K562 (cell line): Measurements from ENCODE around the gene VGLL4. TPM values are rescaled to one million over a fixed set of nuclear protein-coding genes. Genes with fewer than 3 reads are reported as not detected.

ENCODE experiments used
- ATAC-seq: fragments of 200-7000 bp; cut with Tn5 transposase; 3 replicates; pipeline ENCODE4 v1.9.1; 2020; ENCODE audit warnings: moderate library complexity
- BruUV-seq: library from RNA; stranded (reverse); fragments of 400-500 nt; replicated peaks from 2 replicates; lab custom pipeline; 2021; lab: Mats Ljungman, UMichigan
- CTCF ChIA-PET: fragments of 300-600 bp; formaldehyde crosslinking; extraction: SDS; loops from one replicate; lab custom pipeline; 2021; ENCODE audit warnings: low intra/inter-chr PET ratio; lab: Yijun Ruan, JAX
- POLR2A ChIA-PET: fragments of 300-600, 350-650 bp; sonication (Branson Sonifier 250); formaldehyde crosslinking; extraction: SDS; loops from one replicate; lab custom pipeline; 2021; ENCODE audit warnings: antibody characterized with exemption, inconsistent platforms; lab: Yijun Ruan, JAX
- DNase-seq, 4 experiments: peaks; one replicate each; pipeline versions ENCODE4 v3.0.0 to v3.0.0-alpha.2; 2011 to 2018; ENCODE audit warnings: low spot score in 3 of 4, mixed read lengths in 3 of 4; ENCODE audit errors: extremely low read depth in 1 of 4
- FAIRE-seq: peaks from 2 replicates; lab custom pipeline; 2011; peaks lifted over from hg19 to GRCh38; lab: Jason Lieb, UNC
- H2AFZ ChIP-seq: 2 replicates; pipeline ENCODE4 v1.6.0; 2011; ENCODE audit warnings: low read depth, low read length, control low read depth, inconsistent platforms
- H3K27ac ChIP-seq: fragments of 200-600 bp; 3 replicates; pipeline ENCODE4 v1.8.0; 2011; ENCODE audit warnings: low read depth, mild to moderate bottlenecking, control low read depth, inconsistent platforms, low read length, moderate library complexity, mixed read lengths; ENCODE audit errors: extremely low read depth
- H3K27me3 ChIP-seq, 2 experiments: fragments of 300-600 bp in 1 of 2; 2 replicates in 1 of 2; 3 replicates in 1 of 2; pipeline versions ENCODE4 v1.6.0 to v1.8.0; 2011; ENCODE audit warnings: inconsistent platforms in 2 of 2, low read length in 2 of 2, mild to moderate bottlenecking in 1 of 2, mixed read lengths in 1 of 2, moderate library complexity in 1 of 2; ENCODE audit not compliant: control insufficient read depth in 2 of 2, insufficient read depth in 2 of 2
- H3K36me3 ChIP-seq: fragments of 300-600 bp; 3 replicates; pipeline ENCODE4 v1.8.0; 2011; ENCODE audit warnings: mild to moderate bottlenecking, low read length, inconsistent platforms; ENCODE audit not compliant: control insufficient read depth, insufficient read depth
- H3K4me1 ChIP-seq, 2 experiments: fragments of 200-600 bp in 1 of 2; replicated peaks in 1 of 2; 2 replicates in 1 of 2; 3 replicates in 1 of 2; pipeline versions ENCODE4 v1.5.1 to v1.8.0; 2011; ENCODE audit warnings: inconsistent platforms in 2 of 2, low read length in 2 of 2, mild to moderate bottlenecking in 1 of 2, mixed read lengths in 1 of 2, moderate library complexity in 1 of 2; ENCODE audit not compliant: control insufficient read depth in 2 of 2, insufficient read depth in 2 of 2
- H3K4me2 ChIP-seq: 2 replicates; pipeline ENCODE4 v1.6.1; 2011; ENCODE audit warnings: low read length, control low read depth, inconsistent platforms, mixed read lengths; ENCODE audit not compliant: insufficient read depth
- H3K4me3 ChIP-seq: fragments of 200-600 bp; sonication (generic), shearing (Covaris generic); 2 replicates; pipeline ENCODE4 v1.5.1; 2016; ENCODE audit warnings: control low read depth, inconsistent platforms
- H3K79me2 ChIP-seq: fragments of 200-600 bp; 3 replicates; pipeline ENCODE4 v1.8.0; 2011; ENCODE audit warnings: low read length, inconsistent platforms; ENCODE audit not compliant: control insufficient read depth, insufficient read depth
- H3K9ac ChIP-seq, 2 experiments: 2 replicates each; pipeline versions ENCODE4 v1.6.0 to v1.6.1; 2011; ENCODE audit warnings: low read depth in 2 of 2, low read length in 2 of 2, control low read depth in 1 of 2, inconsistent platforms in 1 of 2, mild to moderate bottlenecking in 1 of 2, mixed read lengths in 1 of 2; ENCODE audit not compliant: insufficient read depth in 1 of 2
- H3K9me1 ChIP-seq: one replicate; pipeline ENCODE4 v1.6.0; 2011; ENCODE audit warnings: inconsistent platforms, mild to moderate bottlenecking, low read length, moderate library complexity; ENCODE audit not compliant: control insufficient read depth, insufficient read depth
- H3K9me3 ChIP-seq: replicated peaks from 2 replicates; pipeline ENCODE4 v1.5.1; 2011; ENCODE audit warnings: low read depth, low read length, inconsistent platforms; ENCODE audit not compliant: control insufficient read depth, insufficient read depth
- H4K20me1 ChIP-seq: replicated peaks from 2 replicates; pipeline ENCODE4 v1.6.1; 2011; ENCODE audit warnings: low read length, inconsistent platforms, mixed read lengths; ENCODE audit not compliant: control insufficient read depth, insufficient read depth
- CHD2 ChIP-seq: IDR thresholded peaks from 2 replicates; pipeline ENCODE4 v1.6.1; 2011; ENCODE audit warnings: low read depth, low read length
- IFI16 ChIP-seq: fragments of 250-450 bp; sonication (Bioruptor Pico); IDR thresholded peaks from 2 replicates; pipeline ENCODE4 v2.1.2; 2022; ENCODE audit warnings: mild to moderate bottlenecking, inconsistent platforms
- PRMT5 ChIP-seq: sonication (generic); formaldehyde crosslinking; IDR thresholded peaks from 2 replicates; pipeline ENCODE4 v1.5.0; 2020; ENCODE audit warnings: missing genetic modification reagents
- RAD21 ChIP-seq, 2 experiments: fragments of 250-450 bp in 1 of 2; fragments of 450-650 bp in 1 of 2; sonication (Bioruptor Pico) in 1 of 2; formaldehyde crosslinking in 1 of 2; IDR thresholded peaks in 1 of 2; conservative IDR thresholded peaks in 1 of 2; 2 replicates each; pipeline versions ENCODE4 v1.4.0 to v1.8.0; 2020 to 2022; ENCODE audit warnings: mild to moderate bottlenecking in 2 of 2, moderate library complexity in 1 of 2
- WGBS: fragments of 100-300 bp; shearing (Covaris generic); methylation state at CpG from one replicate; pipeline ENCODE4 v1.1.6; 2016; ENCODE audit warnings: low coverage, mixed read lengths; ENCODE audit not compliant: insufficient coverage; ENCODE audit errors: missing lambda C conversion rate; 5-methylcytosine and 5-hydroxymethylcytosine counted together
- in situ Hi-C: fragments of 300-500 bp; cut with MboI; formaldehyde crosslinking; loops from 4 replicates; pipeline ENCODE4 v1.15.0; 2018; ENCODE audit warnings: inconsistent platforms, mixed read lengths
- intact Hi-C: fragments of 100-400 bp; cut with micrococcal nuclease; formaldehyde crosslinking; loops from 2 replicates; pipeline ENCODE4 v1.14.2; 2022
- polyA plus RNA-seq, 8 experiments: library from polyadenylated mRNA; depleted of rRNA in 4 of 8; stranded (reverse) in 5 of 8; unstranded in 3 of 8; fragments of >200 nt; fragmentation: Nextera tagmentation in 2 of 8; fragmentation: Illumina TruSeq in 1 of 8; extraction: Ambion mirVana in 2 of 8; extraction: Trizol in 1 of 8; gene quantifications; 2 replicates each; pipeline versions ENCODE4 v1.2.1 to v1.2.3, GENCODE V29; 2011 to 2014; ENCODE audit warnings: inconsistent platforms in 1 of 8, missing spikeins in 1 of 8
- total RNA-seq, 7 experiments: library from RNA; depleted of rRNA in 6 of 7; stranded (reverse); fragments of >200 nt in 6 of 7; fragmentation: Illumina TruSeq in 2 of 7; extraction: Trizol in 2 of 7; gene quantifications; 2 replicates each; pipeline versions ENCODE4 v1.2.1 to v1.2.3, GENCODE V29; 2011 to 2021; ENCODE audit warnings: low replicate concordance in 1 of 7
- TF ChIP-seq, protein P1 (sequence below), 3 experiments: IDR thresholded peaks in 2 of 3; conservative IDR thresholded peaks in 1 of 3; 2 replicates each; pipeline ENCODE4 v1.5.1; 2011 to 2012; ENCODE audit warnings: low read length in 3 of 3, mild to moderate bottlenecking in 3 of 3, control low read depth in 2 of 3, improper control_type of control experiment in 1 of 3, inconsistent platforms in 1 of 3, low read depth in 1 of 3, mixed read lengths in 1 of 3, moderate library complexity in 1 of 3; ENCODE audit not compliant: insufficient read depth in 2 of 3

Gene VGLL4
- total and polyA plus RNA-seq, 9 of the 15 experiments (the other 6 are each of a cell fraction or from before 2014, with no cell fraction given): 0.27 to 10.9 (median 8.6) TPM

DNA sequence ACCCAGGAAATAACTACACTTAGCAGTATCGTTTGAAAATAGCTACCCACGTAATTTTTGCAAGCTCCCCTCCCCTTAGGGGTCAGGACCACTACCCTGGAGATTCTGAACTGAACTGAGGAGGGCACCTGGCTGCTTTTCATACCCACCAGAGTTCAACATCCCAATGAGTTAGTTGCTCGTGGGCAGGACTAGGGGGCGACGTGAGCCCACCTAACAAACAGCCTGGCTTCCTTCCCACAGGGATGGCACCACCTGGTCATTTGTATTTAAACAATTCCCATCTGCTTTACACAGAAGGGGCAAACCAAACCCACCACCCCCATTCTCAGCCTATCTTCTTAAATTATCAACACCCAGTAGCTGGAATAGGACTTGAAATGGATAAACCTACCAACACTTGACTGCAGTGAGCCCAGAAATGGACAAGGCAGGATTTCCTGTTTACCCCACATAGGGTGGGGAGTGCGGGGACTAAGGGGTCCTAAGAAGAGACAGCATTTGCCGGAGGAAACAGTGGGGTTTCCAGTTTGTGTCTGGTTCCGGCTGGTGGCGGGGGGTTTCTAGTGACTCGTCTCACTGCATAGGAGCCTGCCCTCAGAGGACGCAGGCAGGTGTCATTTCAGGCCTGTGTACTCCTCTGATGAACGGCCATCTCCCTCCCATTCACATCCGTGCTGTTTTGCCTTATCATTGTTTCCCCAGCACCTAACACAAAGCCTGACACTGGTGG is 11.6 kb upstream of the VGLL4 start (continued):
- TF ChIP-seq, protein P1, sequence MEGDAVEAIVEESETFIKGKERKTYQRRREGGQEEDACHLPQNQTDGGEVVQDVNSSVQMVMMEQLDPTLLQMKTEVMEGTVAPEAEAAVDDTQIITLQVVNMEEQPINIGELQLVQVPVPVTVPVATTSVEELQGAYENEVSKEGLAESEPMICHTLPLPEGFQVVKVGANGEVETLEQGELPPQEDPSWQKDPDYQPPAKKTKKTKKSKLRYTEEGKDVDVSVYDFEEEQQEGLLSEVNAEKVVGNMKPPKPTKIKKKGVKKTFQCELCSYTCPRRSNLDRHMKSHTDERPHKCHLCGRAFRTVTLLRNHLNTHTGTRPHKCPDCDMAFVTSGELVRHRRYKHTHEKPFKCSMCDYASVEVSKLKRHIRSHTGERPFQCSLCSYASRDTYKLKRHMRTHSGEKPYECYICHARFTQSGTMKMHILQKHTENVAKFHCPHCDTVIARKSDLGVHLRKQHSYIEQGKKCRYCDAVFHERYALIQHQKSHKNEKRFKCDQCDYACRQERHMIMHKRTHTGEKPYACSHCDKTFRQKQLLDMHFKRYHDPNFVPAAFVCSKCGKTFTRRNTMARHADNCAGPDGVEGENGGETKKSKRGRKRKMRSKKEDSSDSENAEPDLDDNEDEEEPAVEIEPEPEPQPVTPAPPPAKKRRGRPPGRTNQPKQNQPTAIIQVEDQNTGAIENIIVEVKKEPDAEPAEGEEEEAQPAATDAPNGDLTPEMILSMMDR (IDR thresholded peaks at IDR 0.05 in 2 of 3, conservative IDR thresholded peaks at IDR 0.05 in 1 of 3; ENCODE audit: insufficient read depth in 2 of 3, low read depth in 1 of 3, low read length in 3 of 3): peak; percentile 42 to 50 (median 44)
- TF ChIP-seq PRMT5 (CRISPR knock-in tag) (no peak), RAD21 (CRISPR knock-in tag; conservative IDR thresholded peaks at IDR 0.05 in 1 of 2, IDR thresholded peaks at IDR 0.05 in 1 of 2) (peak in 1 of 2 experiments; percentile 56; a peak in 2 of 4 replicates)
- TF ChIP-seq, all 486 proteins: peak for 3

DNA sequence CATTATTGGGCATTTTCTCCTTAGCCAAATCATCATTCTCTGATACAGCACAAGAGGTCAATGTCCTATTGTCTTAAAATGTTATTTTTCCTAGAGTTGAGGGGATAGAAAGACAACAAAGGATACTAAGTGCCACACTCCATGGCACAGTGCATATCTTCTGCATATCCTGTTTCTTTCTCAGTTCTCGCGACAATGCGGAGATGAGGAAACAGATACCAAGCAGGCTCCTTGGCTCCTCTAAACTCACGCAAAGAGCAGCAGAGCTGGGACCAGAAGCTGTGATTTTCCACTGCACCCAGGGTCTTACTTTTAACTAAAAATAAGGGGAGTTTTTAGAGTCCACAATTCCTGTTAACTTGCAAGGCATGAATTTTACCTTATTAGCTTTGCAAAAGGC is 10.5 kb upstream of the VGLL4 start:
- Histone ChIP-seq H3K4me2 (no peak overlapping the region), H2AFZ (no peak overlapping the region), H4K20me1 (no peaks in the 10 kb centered on the region), H3K4me1 (no peaks in the 10 kb centered on the region), H3K27ac (no peak overlapping the region), H3K4me3 (no peak overlapping the region), H3K79me2 (no peaks in the 10 kb centered on the region), H3K9me3 (no peaks in the 10 kb centered on the region), H3K36me3 (no peaks in the 10 kb centered on the region), H3K9ac (no peak overlapping the region)
- ChIA-PET CTCF (interaction anchor here (0.6 to 3.3 kb wide), 2 partner anchors 275 to 276 kb away, joined by 3 to 44 read pairs; no protein-coding TSS in a partner anchor), POLR2A (interaction anchor here (0.5 kb wide), 1 partner anchor 191 kb away, joined by 3 read pairs; no protein-coding TSS in a partner anchor)
- ATAC-seq (no peak), FAIRE-seq (no peak)
- BruUV-seq: no TSS peak
- in situ Hi-C loops: loop anchor here (5.0 to 25.0 kb wide), 3 partner anchors 417 to 892 kb away; no protein-coding TSS in a partner anchor
- TF ChIP-seq IFI16 (CRISPR knock-in tag): no peak
- peak; percentile 64; the same call in 1 of the 2 replicates for TF ChIP-seq CHD2
- TF ChIP-seq, all 486 proteins: peak for 1
- 35% methylated on average over 4 of the region's 4 CpGs for WGBS
- Histone ChIP-seq H3K27me3 (peaks cover 38 to 41% of the 10 kb centered on the region in 2 experiments), H3K9me1 (no peaks in the 10 kb centered on the region)
- intact Hi-C loops: loop anchor here (5.0 kb wide), 2 partner anchors 497 to 707 kb away; no protein-coding TSS in a partner anchor
- no peak for DNase-seq
